ENCODE results near the gene CBX5. TPM values are rescaled to one million over a fixed set of nuclear protein-coding genes. Genes with fewer than 3 reads are reported as not detected.

Gene CBX5
- total and polyA plus RNA-seq, 9 of the 15 experiments (the other 6 are each of a cell fraction or from before 2014, with no cell fraction given) = 32.6 to 102 (median 59.2) TPM

- TF ChIP-seq, protein P1, sequence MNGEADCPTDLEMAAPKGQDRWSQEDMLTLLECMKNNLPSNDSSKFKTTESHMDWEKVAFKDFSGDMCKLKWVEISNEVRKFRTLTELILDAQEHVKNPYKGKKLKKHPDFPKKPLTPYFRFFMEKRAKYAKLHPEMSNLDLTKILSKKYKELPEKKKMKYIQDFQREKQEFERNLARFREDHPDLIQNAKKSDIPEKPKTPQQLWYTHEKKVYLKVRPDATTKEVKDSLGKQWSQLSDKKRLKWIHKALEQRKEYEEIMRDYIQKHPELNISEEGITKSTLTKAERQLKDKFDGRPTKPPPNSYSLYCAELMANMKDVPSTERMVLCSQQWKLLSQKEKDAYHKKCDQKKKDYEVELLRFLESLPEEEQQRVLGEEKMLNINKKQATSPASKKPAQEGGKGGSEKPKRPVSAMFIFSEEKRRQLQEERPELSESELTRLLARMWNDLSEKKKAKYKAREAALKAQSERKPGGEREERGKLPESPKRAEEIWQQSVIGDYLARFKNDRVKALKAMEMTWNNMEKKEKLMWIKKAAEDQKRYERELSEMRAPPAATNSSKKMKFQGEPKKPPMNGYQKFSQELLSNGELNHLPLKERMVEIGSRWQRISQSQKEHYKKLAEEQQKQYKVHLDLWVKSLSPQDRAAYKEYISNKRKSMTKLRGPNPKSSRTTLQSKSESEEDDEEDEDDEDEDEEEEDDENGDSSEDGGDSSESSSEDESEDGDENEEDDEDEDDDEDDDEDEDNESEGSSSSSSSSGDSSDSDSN (IDR thresholded peaks at IDR 0.05; ENCODE audit: borderline replicate concordance in 1 of 2, low read depth in 2 of 2, low read length in 2 of 2) = no peak
- no peak for TF ChIP-seq ELK1 (CRISPR knock-in tag; IDR thresholded peaks at IDR 0.05)
- TF ChIP-seq ZNF551 (CRISPR knock-in tag; IDR thresholded peaks at IDR 0.05) = no peak
- TF ChIP-seq KLF1 (tag; IDR thresholded peaks at IDR 0.05) = no peak
- TF ChIP-seq MXI1 (IDR thresholded peaks at IDR 0.05; ENCODE audit: low read depth, low read length) = no peak
- no peak for TF ChIP-seq PTRF (tag; IDR thresholded peaks at IDR 0.05)
- no peak for TF ChIP-seq PRMT5 (CRISPR knock-in tag; IDR thresholded peaks at IDR 0.05)
- no peak for TF ChIP-seq CREB1 (IDR thresholded peaks at IDR 0.05)
- TF ChIP-seq CREB1 (CRISPR knock-in tag; IDR thresholded peaks at IDR 0.05) = no peak; the same call in 1 of the 2 replicates
- no peak for TF ChIP-seq CREB3 (tag; conservative IDR thresholded peaks at IDR 0.05; ENCODE audit: low read depth)
- no peak for TF ChIP-seq TRIM24 (IDR thresholded peaks at IDR 0.05)
- no peak for TF ChIP-seq COPS2 (conservative IDR thresholded peaks at IDR 0.05)
- no peak for TF ChIP-seq ZNF217 (CRISPR knock-in tag; IDR thresholded peaks at IDR 0.05)
- TF ChIP-seq, protein P2, sequence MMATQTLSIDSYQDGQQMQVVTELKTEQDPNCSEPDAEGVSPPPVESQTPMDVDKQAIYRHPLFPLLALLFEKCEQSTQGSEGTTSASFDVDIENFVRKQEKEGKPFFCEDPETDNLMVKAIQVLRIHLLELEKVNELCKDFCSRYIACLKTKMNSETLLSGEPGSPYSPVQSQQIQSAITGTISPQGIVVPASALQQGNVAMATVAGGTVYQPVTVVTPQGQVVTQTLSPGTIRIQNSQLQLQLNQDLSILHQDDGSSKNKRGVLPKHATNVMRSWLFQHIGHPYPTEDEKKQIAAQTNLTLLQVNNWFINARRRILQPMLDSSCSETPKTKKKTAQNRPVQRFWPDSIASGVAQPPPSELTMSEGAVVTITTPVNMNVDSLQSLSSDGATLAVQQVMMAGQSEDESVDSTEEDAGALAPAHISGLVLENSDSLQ (IDR thresholded peaks at IDR 0.05) = no peak
- TF ChIP-seq GABPA (tag; conservative IDR thresholded peaks at IDR 0.05; ENCODE audit: low read depth) = peak; percentile 46; the same call in 1 of the 2 replicates
- TF ChIP-seq MCM5 (IDR thresholded peaks at IDR 0.05; ENCODE audit: low read depth) = no peak
- TF ChIP-seq, protein P3, sequence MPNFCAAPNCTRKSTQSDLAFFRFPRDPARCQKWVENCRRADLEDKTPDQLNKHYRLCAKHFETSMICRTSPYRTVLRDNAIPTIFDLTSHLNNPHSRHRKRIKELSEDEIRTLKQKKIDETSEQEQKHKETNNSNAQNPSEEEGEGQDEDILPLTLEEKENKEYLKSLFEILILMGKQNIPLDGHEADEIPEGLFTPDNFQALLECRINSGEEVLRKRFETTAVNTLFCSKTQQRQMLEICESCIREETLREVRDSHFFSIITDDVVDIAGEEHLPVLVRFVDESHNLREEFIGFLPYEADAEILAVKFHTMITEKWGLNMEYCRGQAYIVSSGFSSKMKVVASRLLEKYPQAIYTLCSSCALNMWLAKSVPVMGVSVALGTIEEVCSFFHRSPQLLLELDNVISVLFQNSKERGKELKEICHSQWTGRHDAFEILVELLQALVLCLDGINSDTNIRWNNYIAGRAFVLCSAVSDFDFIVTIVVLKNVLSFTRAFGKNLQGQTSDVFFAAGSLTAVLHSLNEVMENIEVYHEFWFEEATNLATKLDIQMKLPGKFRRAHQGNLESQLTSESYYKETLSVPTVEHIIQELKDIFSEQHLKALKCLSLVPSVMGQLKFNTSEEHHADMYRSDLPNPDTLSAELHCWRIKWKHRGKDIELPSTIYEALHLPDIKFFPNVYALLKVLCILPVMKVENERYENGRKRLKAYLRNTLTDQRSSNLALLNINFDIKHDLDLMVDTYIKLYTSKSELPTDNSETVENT (CRISPR knock-in tag; IDR thresholded peaks at IDR 0.05) = peak; percentile 70; the same call in 1 of the 2 replicates
- TF ChIP-seq, protein P4, sequence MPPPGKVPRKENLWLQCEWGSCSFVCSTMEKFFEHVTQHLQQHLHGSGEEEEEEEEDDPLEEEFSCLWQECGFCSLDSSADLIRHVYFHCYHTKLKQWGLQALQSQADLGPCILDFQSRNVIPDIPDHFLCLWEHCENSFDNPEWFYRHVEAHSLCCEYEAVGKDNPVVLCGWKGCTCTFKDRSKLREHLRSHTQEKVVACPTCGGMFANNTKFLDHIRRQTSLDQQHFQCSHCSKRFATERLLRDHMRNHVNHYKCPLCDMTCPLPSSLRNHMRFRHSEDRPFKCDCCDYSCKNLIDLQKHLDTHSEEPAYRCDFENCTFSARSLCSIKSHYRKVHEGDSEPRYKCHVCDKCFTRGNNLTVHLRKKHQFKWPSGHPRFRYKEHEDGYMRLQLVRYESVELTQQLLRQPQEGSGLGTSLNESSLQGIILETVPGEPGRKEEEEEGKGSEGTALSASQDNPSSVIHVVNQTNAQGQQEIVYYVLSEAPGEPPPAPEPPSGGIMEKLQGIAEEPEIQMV (tag; conservative IDR thresholded peaks at IDR 0.05; ENCODE audit: low read depth) = no peak
- no peak for TF ChIP-seq ZBTB8A (IDR thresholded peaks at IDR 0.05; ENCODE audit: partially characterized antibody)
- TF ChIP-seq ZC3H8 (IDR thresholded peaks at IDR 0.05) = 0 out of 2 replicates have a peak, but pooled peaks have one; percentile 12
- TF ChIP-seq NCOA1 (IDR thresholded peaks at IDR 0.05; ENCODE audit: low read depth) = 0 out of 2 replicates have a peak, but pooled peaks have one; percentile 13
These were observed 693 bp downstream of the CBX5 start (continued) for GRCh38 chr12:54279227-54279631.
